Cardiac muscle cell (in vitro differentiated cells and primary cell): ENCODE measurements around the gene UBE2N. TPM values are rescaled to one million over a fixed set of nuclear protein-coding genes. Genes with fewer than 3 reads are reported as not detected.

ENCODE experiments used
- DNase-seq, 2 donors: peaks; one replicate each; pipeline versions ENCODE4 v3.0.0 to v3.0.0-alpha.2; 2010 to 2017; ENCODE audit warnings: low read depth in 1 of 2, low spot score in 1 of 2
- H3K27ac ChIP-seq: fragments of 200-600 bp; sonication (generic); 2 replicates; pipeline ENCODE4 v1.5.1; 2016
- H3K27me3 ChIP-seq: fragments of 200-600 bp; sonication (generic); 2 replicates; pipeline ENCODE4 v1.6.0; 2016; ENCODE audit warnings: control low read depth
- H3K36me3 ChIP-seq: fragments of 200-600 bp; sonication (generic); 2 replicates; pipeline ENCODE4 v1.5.1; 2016; ENCODE audit warnings: control low read depth
- H3K4me1 ChIP-seq: fragments of 200-600 bp; sonication (generic); 2 replicates; pipeline ENCODE4 v1.8.1; 2017; ENCODE audit warnings: low read depth, mild to moderate bottlenecking, mixed run types
- H3K4me3 ChIP-seq: fragments of 200-600 bp; sonication (generic); 2 replicates; pipeline ENCODE4 v1.5.1; 2016; ENCODE audit warnings: mild to moderate bottlenecking
- H3K9me3 ChIP-seq: fragments of 200-600 bp; sonication (generic); 2 replicates; pipeline ENCODE4 v1.5.1; 2017; ENCODE audit warnings: low read depth, mild to moderate bottlenecking, control low read depth
- polyA plus RNA-seq: library from polyadenylated mRNA; unstranded; fragments of >200 nt; fragmentation: Nextera tagmentation; extraction: Ambion mirVana; gene quantifications from 2 replicates; pipeline ENCODE4 v1.2.1, GENCODE V29; 2016
- total RNA-seq: library from RNA; depleted of rRNA; stranded (reverse); fragments of >200 nt; gene quantifications from 2 replicates; pipeline ENCODE4 v1.2.3, GENCODE V29; 2016
- TF ChIP-seq, protein P1 (sequence below): IDR thresholded peaks from 2 replicates; pipeline ENCODE4 v1.5.1; 2012; ENCODE audit warnings: low read depth, mild to moderate bottlenecking, low read length

The UBE2N gene
- total and polyA plus RNA-seq, 2 experiments from 2014 or later = 17.2 to 168 TPM

DNA sequence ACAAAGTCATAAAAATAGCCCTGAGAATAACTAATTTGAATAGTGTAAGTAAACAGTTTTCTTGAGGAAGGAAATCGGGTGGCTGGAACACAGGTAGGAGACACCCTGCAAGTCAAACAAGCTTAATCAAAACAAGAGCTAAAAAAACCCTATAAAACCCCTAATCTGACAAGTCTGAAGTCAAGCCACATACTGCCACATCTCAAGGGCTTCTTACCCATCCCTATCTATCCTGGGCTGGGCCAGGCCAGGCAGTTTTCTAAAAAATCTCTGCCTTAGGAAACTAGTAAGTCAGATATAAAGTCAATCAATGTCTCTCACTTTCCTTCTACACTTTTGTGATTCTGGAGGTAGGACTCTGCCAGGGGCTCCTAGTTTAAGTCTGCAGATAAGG is 15.3 kb downstream of the UBE2N start:
- DNase-seq = no peak

DNA sequence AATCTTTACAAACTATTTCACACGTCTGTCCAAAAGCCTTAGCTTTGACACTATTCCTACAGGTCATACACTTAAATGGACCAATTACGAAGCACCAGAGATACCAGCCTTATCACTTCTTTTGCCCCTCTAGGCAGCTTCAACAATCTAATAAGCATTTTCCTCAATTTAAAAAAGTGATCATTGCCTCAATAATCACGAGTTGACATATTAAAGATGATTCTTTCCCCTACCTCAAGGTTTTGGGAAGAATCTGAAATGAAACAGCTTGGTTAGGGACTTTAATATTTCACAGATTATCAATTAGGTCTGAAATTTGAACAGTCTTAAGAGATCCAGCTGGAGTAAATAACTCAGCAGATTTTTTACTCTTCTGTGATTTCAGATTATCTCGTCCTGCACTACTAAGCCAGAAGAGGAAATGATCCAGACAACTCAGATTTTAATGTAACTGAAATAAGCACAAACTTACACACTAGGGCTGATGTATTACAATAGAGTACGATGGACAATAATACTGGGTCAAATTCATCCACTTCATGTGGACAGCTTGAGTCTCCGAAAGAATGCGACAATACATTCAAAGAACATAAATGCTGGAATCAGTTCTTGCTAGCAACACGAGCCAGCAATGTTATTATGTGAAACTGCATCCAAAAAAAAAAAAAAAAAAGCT is 15.9 kb downstream of the UBE2N start:
- Histone ChIP-seq H3K36me3 (no peaks in the 10 kb centered on the region), H3K4me3 (no peak overlapping the region), H3K9me3 (no peaks in the 10 kb centered on the region), H3K27ac (peak overlapping the region; percentile 76), H3K27me3 (no peaks in the 10 kb centered on the region), H3K4me1 (peaks cover 52% of the 10 kb centered on the region)
- TF ChIP-seq, protein P1, sequence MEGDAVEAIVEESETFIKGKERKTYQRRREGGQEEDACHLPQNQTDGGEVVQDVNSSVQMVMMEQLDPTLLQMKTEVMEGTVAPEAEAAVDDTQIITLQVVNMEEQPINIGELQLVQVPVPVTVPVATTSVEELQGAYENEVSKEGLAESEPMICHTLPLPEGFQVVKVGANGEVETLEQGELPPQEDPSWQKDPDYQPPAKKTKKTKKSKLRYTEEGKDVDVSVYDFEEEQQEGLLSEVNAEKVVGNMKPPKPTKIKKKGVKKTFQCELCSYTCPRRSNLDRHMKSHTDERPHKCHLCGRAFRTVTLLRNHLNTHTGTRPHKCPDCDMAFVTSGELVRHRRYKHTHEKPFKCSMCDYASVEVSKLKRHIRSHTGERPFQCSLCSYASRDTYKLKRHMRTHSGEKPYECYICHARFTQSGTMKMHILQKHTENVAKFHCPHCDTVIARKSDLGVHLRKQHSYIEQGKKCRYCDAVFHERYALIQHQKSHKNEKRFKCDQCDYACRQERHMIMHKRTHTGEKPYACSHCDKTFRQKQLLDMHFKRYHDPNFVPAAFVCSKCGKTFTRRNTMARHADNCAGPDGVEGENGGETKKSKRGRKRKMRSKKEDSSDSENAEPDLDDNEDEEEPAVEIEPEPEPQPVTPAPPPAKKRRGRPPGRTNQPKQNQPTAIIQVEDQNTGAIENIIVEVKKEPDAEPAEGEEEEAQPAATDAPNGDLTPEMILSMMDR = no peak
- DNase-seq = no peak

More for the DNA sequence above, 15.3 kb downstream of the UBE2N start:
- Histone ChIP-seq H3K27ac (peak overlapping the region; percentile 76), H3K27me3 (no peaks in the 10 kb centered on the region), H3K9me3 (no peaks in the 10 kb centered on the region), H3K36me3 (no peaks in the 10 kb centered on the region), H3K4me1 (peaks cover 52% of the 10 kb centered on the region), H3K4me3 (no peak overlapping the region)
- TF ChIP-seq, protein P1 = no peak

DNA sequence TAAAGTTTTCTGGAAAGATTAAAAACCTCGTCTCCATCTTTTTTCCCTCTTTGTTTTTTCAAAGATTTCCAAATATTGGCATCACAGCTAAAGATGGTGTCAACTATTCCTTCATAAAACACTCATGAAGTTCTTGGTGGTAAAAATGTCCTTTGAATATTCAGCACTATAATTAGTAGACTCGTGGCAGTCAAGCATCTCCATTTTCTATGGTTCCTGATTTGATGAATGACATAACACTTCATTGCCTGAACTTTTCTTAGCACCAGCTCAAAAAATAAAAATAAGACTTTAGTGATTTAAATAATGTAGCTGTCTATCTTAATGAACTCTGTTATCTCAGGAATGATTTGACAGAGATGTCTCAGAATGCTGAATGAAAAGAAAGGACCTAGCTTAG is 19.7 kb downstream of the UBE2N start:
- Histone ChIP-seq H3K4me1 (peaks cover 44% of the 10 kb centered on the region), H3K27ac (no peak overlapping the region), H3K9me3 (no peaks in the 10 kb centered on the region), H3K4me3 (no peak overlapping the region), H3K36me3 (no peaks in the 10 kb centered on the region), H3K27me3 (no peaks in the 10 kb centered on the region)
- DNase-seq = no peak
- TF ChIP-seq, protein P1 = no peak

DNA sequence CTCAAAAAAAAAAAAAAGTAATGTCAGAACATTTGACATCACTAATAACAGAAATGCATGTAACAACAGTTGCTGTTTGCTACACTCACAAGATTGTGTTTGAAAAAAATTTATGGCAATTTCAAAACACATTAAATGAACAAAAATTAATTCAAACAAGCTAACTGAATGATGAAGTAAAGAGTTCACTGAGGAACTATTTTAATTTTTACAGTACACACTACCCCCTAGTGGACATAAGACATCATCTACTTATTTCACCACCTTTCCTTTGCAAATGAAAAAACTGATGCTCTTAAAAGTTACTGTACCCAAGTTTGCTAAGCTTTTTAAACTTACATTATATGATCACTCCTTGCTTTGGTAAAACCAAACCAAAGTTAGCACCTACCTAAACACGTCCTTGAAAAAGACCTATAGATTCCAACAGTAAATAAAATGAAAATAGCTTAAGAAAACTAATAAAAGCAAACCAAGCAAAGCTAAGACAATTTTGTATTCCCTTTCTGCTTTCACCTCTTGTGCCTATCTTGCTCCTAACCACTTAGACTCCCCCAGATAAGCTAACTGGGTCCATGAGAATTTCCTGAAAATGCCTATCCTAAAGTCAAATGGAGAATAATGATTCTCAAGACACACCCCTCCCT is 22.2 kb downstream of the UBE2N start:
- H3K27ac ChIP-seq = peak overlapping the region; percentile 49
- TF ChIP-seq, protein P1 = peak; percentile 54
- peak; percentile 66 to 79 for DNase-seq

DNA sequence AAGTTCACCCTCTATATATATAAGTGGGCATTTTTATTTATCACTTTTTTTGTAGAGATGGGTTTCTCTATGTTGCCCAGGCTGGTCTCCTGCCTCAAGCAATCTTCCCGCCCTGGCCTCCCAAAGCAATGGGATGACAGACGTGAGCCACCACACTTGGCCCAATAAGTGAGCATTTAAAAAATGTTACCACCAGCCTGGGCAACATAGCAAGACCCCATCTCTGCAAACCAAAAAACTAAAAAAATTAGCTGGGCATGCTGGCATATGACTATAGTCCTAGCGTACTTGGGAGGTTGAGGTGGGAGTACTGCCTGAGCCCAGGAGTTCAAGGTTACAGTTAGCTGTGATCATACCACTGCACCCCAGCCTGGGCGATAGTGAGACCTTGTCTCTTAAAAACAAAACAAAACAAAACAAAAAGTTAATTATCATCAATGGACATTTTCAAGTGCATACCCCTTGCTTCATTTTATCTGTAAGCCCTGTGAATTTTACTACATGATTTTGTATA is 23.7 kb downstream of the UBE2N start:
- H3K27me3 ChIP-seq = no peaks in the 10 kb centered on the region
- TF ChIP-seq, protein P1 = no peak
- peaks cover 39% of the 10 kb centered on the region for H3K4me1 ChIP-seq
- no peak overlapping the region for H3K4me3 ChIP-seq
- no peaks in the 10 kb centered on the region for H3K9me3 ChIP-seq
- no peaks in the 10 kb centered on the region for H3K36me3 ChIP-seq
- H3K27ac ChIP-seq = no peak overlapping the region
- no peak for DNase-seq

More for the DNA sequence above, 22.2 kb downstream of the UBE2N start:
- no peaks in the 10 kb centered on the region for H3K36me3 ChIP-seq
- H3K4me3 ChIP-seq = no peak overlapping the region
- H3K9me3 ChIP-seq = no peaks in the 10 kb centered on the region
- H3K27me3 ChIP-seq = no peaks in the 10 kb centered on the region
- peaks cover 50% of the 10 kb centered on the region for H3K4me1 ChIP-seq
